SK-MEL-5 (cell line): ENCODE measurements around the gene NAA20. TPM values are rescaled to one million over a fixed set of nuclear protein-coding genes. Genes with fewer than 3 reads are reported as not detected.
"Not testable (repeated sequence)": the region's sequence is repeated elsewhere in the genome, so short reads cannot be mapped to it uniquely, and the experiment has no call there.

Experiments used
- DNase-seq: peaks from one replicate; pipeline ENCODE4 v3.0.0-alpha.2; 2016; ENCODE audit warnings: low read depth, low spot score
- in situ Hi-C: cut with HindIII; loops from 2 replicates; pipeline ENCODE4 v1.10.0; 2016; ENCODE audit warnings: low sequenced_read_pairs, high pct_unique_total_duplicates, low pct_unique_long_range_greater_than_20kb
- total RNA-seq: library from RNA; depleted of rRNA; stranded (reverse); fragments of >200 nt; shearing (Covaris generic); gene quantifications from 2 replicates; pipeline ENCODE4 v1.2.3, GENCODE V29; 2014

NAA20 gene
- total RNA-seq, 1 experiment from 2014 or later, result 95.8 TPM

DNA sequence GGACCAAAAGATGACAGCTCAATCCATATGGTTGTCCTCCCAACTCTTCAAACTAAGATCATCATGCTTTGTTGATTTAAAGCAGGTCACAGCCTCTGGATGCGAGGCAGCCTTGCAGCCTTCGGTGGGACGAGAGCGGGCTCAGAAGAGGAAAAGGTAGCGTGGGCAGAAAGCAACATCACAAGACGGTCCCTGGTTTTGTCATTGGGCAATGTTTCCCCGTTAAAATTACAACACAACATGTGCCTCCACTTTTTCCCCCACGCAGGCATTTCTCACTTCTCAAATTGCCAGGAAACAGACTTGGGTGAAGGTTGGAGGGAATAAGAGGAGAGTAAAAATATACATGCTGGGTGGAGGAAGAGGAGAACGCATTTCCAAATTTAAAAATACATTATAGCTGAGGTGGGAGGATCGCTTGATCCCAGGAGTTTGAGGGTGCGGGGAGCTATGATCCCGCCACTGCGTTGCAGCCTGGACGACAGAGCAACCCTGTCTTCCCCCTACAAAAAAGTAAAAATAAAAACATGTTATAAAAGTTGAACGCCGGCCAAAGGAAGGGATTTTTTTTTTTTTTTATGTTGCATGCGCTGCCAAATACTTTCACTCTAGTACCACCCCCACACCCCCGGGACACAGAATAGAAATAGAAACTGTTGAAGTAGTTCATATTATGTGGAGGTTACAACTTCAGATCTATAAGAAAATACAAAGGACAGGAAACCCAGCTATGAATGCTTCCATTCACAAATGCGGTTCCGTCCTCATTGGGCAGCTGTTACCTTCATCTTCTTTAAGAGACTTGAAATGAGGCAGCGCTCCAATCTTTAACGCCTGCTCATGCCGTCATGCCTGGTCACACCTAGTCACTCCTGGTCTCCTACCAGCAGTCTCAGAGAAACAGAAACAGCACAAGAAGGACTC lies 13.9 kb upstream of the NAA20 start:
- in situ Hi-C loops, result no loop called here

DNA sequence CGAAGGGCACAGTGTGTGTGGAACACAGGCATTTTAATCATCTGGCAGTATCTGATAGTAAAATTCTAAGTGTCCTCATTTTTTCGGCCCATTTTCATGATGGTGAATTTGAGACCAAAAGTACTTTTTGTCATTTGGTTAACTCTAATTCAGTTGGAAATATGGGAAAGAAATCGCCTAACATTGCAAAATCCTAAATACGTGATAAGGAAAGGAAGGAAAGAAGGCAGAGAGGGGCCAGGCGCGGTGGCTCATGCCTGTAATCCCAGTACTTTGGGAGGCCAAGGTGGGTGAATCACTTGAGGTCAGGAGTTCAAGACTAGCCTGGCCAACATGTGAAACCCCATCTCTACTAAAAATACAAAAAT lies 13.2 kb upstream of the NAA20 start:
- DNase-seq, in situ Hi-C loops: not testable (repeated sequence)

More for the DNA sequence above, 13.9 kb upstream of the NAA20 start:
- DNase-seq, result peak; percentile 21

DNA sequence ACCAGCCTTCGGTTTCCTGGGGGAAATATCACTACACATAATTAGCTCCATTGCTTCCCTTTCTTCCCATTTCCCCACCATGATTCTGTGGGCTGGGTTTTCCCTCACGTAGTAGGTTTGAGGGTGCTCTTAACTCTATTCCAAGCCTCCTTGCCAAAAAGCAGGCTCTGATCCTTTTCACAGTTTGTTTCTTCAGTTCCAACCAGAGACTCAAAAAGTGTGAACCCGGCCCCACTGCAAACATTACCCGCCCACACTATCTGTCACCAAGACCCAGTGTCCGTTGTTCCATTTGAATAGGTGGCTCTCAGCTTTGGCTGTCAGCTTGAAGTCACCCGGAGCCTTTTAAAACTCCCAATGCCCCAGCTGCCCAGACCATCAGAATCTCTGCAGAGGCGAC lies 11.8 kb upstream of the NAA20 start:
- in situ Hi-C loops, result no loop called here
- DNase-seq, result no peak

DNA sequence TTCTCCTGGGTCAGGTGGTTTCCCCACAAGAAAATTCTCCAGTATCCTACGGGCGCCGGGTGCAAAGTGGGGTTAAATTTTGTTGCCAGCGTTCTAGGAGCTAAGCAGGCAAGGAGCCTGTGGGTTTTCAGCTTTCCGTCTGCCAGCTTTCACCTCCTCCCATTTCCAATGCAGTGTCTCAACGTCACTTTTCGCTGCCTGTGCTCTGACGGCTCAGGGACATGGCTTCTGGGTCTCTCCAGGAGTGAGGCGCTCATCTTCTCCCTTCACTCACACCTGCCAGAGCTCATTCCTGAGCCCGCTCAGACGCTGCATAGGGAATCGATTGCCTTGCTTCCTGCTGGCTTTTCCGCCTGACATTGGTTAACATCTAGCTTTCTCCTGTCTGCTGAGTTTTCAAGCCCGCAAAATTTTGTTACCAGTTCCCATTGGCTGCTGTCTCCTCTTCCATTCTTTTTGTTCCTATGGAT lies 7.3 kb upstream of the NAA20 start:
- no peak for DNase-seq
- in situ Hi-C loops, result no loop called here

DNA sequence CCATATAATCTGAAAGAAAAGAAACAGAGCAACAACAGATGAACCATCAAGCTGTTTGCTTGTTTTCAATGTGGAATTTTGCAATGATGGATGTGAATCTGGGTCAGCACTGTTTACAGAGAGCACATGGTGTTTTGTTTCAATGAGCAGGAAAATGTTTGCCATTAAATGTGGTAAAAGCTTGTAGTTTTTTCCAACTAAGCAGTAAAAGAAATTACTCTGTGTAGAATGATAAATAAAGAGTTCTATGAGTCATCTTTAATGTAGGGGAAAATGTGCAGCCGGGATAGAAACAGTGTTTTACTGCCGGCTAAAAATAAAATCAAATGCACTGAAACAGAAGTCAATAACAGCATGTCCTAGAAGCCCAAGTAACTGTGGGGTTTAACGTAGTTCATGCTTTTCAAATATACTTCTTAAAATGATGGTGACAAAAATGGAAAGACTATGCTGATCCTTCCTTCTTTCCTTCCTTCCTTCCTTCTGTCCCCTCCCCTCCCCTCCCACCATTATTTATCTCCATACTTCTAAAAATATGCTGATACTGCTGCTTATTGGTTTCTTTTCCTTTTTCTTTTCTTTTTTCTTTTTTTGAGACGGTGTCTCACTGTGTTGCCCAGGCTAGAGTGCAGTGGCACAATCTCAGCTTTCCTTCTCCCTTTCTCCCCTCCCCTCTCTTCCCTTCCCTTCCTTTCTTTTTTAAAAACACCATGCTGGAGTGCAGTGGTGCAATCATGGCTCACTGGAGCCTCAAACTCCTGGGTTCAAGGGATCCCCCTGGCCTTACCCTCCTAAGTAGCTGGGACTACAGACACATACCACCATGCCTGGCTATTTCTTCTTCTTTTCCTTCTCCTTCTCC lies 6.3 kb upstream of the NAA20 start:
- in situ Hi-C loops, result no loop called here
- no peak for DNase-seq

DNA sequence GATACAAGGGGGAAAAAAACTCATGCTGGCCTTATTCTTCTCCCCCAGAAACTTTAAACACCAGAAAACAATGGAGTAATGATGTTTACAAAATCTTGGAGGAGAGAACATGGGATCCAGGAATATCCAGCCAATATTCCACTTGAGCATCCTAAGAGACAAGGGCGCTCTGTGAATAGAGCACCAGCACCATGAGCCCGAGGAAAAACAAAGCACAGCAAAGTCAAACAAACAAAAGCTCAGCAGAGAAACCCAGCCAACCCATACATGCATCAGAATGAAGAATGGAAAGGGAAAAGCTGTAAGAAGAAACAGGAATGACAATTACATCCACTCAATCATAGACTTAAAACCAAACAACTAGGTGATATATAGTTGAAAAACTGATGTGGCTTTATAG lies 4.6 kb upstream of the NAA20 start:
- DNase-seq, result no peak
- in situ Hi-C loops, result no loop called here

DNA sequence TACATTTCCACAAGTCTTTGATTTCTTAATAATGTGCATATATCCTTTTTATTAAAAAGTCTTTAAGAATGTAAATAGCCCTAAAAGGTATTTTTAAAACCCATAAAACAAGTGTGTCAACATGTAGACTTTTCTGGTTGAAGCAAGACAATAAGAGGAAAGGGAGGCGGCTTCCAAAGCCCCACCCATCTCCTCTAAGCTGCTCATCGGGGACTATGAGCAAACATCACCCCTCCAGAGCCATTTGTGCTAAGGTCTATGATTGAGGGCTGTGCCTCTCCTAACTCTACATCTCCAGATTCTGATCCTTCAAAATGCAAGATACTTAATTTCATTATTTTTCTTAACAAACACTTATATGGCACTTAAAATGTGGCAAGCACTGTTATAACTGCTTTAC lies 2.5 kb upstream of the NAA20 start:
- no peak for DNase-seq
- in situ Hi-C loops, result no loop called here

DNA sequence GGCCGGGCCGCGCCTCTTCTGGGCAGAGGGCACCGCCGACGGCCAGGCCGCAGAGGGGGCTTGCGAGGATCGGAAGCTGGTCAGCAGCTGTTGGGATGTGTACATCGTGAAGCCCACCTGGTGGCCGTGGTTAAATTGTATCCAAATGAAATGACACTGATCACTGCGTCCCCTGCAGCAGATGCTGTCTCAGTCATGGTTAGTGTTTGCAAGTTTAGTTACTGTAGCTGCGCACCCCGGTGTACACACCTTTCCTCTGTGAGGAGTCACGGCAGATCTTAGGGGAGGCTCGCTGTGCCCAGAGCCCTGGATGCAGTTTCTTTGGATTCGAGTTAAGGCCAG lies 653 bp downstream of the NAA20 start:
- in situ Hi-C loops, result no loop called here
- no peak for DNase-seq

DNA sequence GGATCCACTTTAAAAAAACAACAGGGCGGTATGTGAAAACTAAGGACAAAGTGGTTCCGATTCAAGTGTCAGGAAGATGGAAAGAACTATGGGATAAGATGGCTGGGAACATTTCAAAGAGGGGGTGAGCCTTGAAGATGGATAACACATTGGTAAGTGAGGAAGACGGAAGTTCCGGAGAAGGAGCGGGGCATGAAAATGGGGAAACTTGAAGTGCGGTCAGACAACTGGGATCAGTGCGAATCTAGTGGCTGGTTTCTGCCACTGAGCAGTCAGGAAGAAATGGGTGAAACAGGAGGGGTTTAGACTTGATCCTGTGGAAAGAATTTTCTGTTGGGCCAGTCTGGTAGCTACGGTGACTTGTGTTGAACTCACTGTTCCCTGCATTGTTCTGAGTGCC lies 1.2 kb downstream of the NAA20 start:
- in situ Hi-C loops, result no loop called here

DNA sequence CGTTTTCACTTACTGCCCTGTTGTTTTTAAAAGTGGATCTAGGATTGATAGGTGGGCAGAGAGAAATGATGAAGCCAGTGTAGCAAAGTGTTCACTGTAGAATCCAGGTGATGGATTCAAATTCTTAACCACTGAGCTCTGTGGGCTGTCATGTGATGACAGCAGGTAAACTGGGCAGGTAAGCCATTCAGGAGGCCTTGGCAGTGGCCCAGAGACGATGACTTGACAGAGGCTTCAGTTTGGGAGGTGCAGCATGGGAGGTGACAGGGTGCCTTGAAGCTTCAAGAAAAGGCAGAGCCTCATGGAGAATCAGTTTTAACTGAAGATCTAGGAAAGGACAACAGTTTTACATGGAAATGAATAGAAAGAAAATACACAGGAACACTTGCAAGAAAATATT lies 2.0 kb downstream of the NAA20 start:
- in situ Hi-C loops, result no loop called here
- DNase-seq, result no peak

More for the DNA sequence above, 1.2 kb downstream of the NAA20 start:
- no peak for DNase-seq

DNA sequence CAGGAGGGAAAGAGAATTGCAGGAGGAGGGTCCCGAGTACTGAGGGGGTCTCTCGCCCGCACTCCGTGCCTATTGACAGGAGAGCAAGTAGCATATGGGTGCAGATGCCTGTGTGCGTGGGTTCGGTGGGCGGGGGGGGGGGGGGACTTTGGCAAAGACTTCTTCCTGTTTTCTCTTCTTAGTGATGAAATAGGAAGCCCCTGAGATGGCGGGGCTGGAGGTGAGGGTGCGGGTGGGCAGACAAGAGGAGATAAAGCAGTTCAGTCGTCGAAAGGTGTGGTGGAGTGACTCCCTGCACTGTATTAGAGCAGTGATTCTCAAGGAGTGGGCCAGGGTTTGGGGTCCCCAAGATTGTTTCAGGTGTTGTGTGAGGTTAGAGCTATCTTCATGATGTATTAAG lies 3.7 kb downstream of the NAA20 start:
- DNase-seq, result no peak
- in situ Hi-C loops, result no loop called here

DNA sequence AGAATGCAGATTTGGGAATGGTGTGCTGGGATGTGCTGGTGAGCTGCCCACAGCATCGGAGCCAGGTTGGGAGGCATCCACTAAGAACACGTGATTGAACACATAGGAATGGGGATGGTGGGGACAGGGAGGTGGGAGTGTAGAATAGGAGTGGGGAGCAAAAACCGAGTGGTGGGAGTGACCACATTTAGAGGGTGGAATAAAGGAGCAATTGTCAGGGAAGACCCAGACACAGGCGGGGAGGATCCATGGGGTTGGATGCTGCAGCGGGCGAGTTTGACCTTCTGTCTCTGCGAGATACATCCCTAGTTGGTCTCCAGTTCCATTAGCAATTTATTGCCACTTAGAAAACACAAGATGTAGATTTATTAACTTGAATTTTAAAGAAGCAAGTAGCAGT lies 4.7 kb downstream of the NAA20 start:
- in situ Hi-C loops, result no loop called here
- DNase-seq, result no peak

DNA sequence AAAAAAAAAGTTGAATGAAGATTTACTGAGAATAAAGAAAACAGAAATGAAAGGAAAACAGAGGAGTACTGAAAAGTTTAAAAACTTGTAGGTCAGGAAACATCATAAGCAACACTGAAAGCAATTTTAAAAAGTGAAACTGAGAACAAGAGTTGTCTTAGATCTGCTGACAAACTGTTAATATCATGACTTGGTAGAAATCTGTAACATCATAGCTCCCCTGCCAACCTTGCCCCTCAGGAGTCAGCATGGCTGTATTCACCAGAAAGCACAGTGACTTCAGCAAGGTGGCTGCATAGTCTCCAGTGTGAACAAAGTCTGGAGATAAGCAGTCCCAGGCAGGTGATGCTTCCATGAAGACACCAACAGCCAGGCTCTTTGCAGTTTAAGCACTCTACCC lies 5.3 kb downstream of the NAA20 start:
- in situ Hi-C loops, result no loop called here
- no peak for DNase-seq

DNA sequence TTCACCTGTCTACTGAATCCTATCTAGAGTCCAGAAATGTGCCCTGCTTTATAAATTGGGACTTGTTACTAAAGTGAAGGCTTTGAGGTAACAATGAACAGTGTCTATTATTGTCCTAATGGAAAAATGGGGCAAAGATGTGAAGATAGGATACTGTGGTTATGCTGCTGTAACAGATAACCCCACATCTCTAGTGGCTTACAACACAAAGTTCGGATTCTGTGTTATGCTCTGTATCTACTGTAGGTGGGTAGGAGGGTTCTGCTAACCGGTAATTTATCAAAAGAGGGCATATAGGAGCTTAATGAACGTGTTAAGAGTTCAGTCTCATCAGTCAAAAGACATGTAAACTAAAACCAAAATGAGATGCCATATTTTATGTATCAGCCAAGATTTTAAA lies 6.2 kb downstream of the NAA20 start:
- DNase-seq, result no peak
- in situ Hi-C loops, result no loop called here

DNA sequence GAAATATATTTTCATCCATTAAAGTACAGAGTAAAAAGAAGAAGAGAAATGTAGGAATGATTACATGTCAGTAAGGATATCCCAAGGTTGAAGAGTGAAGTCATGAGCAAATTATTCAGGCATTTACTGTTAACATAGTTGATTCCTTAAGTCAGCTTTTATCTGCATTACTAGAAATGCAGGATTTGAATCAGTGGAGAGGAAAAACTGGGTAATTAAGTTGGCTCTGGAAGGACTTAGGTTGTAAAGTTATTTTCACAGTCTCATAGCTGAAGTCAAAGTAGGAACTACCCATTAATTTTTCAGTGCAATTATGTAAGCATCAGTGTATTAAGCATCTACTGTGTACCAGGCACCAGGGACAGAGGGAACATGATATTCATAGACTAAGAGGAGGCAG lies 7.8 kb downstream of the NAA20 start:
- in situ Hi-C loops, result no loop called here
- no peak for DNase-seq

DNA sequence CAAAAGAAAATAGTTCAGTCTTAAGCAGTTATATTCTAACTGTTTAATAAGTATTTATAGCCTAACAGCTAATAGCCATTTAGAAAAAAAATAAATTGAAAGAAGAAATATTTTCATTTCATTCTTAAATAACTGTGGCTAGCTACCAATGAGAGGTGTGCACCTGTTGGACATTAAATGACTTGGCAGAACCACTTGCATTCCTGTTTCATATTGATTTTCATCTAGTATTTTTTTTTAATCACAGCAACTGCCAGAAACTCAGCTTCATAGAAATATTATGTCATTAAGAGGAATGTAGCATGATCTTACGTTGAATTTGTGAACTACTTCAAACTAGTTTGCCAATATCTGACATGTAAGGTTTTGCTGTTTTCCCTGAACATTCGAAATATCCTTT lies 10.1 kb downstream of the NAA20 start:
- no peak for DNase-seq
- in situ Hi-C loops, result no loop called here

DNA sequence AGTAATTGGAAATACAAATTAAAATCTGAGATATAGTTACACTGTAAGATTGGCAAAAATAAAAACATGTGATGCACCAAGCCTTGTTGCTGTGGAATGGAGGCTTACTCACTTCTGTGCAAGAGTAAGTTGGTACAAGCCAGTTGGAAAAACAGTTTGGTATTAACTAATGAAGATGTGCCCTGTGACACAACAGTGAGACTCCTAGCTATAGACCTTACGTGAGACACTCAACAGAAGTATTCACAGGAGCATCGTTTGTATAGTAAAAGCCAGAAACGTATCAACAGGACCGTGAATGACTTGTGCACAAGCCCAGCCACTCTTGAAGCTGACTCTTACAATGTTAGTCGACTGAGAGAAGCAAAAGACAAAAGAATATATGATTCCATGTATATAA lies 14.6 kb downstream of the NAA20 start:
- no peak for DNase-seq
- in situ Hi-C loops, result no loop called here

DNA sequence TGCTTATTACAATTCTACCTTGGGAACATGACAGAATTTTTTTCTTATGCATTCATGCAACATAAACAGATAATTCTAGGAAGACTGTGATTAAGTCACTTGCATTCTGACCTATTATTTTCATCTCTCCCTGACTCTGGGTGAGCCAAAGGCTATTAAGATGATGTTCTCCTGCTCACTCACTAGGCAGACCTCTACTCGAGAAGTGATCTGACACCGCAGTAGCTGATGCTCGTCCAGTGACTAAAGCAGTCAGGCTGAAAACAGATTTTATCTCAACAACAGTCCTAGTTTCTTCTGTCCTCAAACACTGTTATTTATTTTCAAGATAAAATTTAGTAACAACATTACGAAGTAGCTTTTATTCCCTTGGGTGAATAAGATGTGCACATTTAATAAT lies 17.3 kb downstream of the NAA20 start:
- in situ Hi-C loops, result no loop called here
- no peak for DNase-seq

DNA sequence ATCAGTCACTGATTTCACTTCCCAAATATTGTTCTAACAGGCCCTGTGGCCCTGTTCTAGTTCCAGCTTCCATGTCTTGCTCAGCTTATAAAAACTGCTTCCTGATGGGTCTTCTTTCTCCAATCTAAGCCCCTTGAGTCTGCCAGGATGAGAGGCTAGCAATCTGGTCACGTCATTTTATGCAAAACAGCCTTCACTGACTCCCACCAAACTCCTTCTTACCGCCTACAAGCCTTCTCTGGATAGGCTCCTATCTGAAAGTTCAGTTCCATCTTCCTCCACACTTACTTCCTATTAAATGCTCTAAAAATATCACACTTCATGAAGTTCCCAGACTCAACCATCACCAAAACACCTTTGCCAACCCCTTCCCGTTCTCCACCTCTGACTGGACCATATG lies 19.6 kb downstream of the NAA20 start:
- in situ Hi-C loops, result no loop called here
- no peak for DNase-seq
